HepG2 (cell line): ENCODE measurements around the gene CNTF. TPM values are rescaled to one million over a fixed set of nuclear protein-coding genes. Genes with fewer than 3 reads are reported as not detected.

ENCODE experiments used
- BHLHE40 ChIP-seq: IDR thresholded peaks from 2 replicates; pipeline ENCODE4 v1.6.1; 2011; ENCODE audit warnings: low read length, improper control_type of control experiment
- BRF2 ChIP-seq: sonication (generic); formaldehyde crosslinking; IDR thresholded peaks from 2 replicates; pipeline ENCODE4 v1.8.1; 2022; ENCODE audit warnings: mild to moderate bottlenecking, missing genetic modification reagents
- CBFB ChIP-seq: sonication (generic); formaldehyde crosslinking; IDR thresholded peaks from 2 replicates; pipeline ENCODE4 v1.4.0; 2020; ENCODE audit warnings: missing genetic modification reagents
- DMTF1 ChIP-seq: sonication (generic); formaldehyde crosslinking; IDR thresholded peaks from 2 replicates; pipeline ENCODE4 v1.4.0; 2020; ENCODE audit warnings: mild to moderate bottlenecking, missing genetic modification reagents
- GABPB1 ChIP-seq: IDR thresholded peaks from 2 replicates; pipeline ENCODE4 v1.6.1; 2016; ENCODE audit warnings: mild to moderate bottlenecking, missing genetic modification reagents, moderate library complexity, missing compliant biosample characterization
- HMG20A ChIP-seq: IDR thresholded peaks from 2 replicates; pipeline ENCODE4 v1.6.1; 2016; ENCODE audit warnings: borderline replicate concordance
- ISL2 ChIP-seq: sonication (generic); formaldehyde crosslinking; IDR thresholded peaks from 2 replicates; pipeline ENCODE4 v1.5.0; 2020; ENCODE audit warnings: missing genetic modification reagents
- NRL ChIP-seq: sonication (generic); formaldehyde crosslinking; IDR thresholded peaks from 2 replicates; pipeline ENCODE4 v1.5.0; 2020; ENCODE audit warnings: missing genetic modification reagents, mild to moderate bottlenecking, moderate library complexity, borderline replicate concordance
- PLRG1 ChIP-seq: fragments of 450-650 bp; conservative IDR thresholded peaks from 2 replicates; pipeline ENCODE4 v1.6.1; 2016
- POLR2G ChIP-seq: fragments of 200-400 bp; formaldehyde crosslinking; IDR thresholded peaks from 2 replicates; pipeline ENCODE4 v1.6.1; 2018; ENCODE audit warnings: mild to moderate bottlenecking, low read depth, low read length, moderate library complexity
- SETDB1 ChIP-seq: sonication (generic); formaldehyde crosslinking; IDR thresholded peaks from 2 replicates; pipeline ENCODE4 v1.5.1; 2020; ENCODE audit warnings: missing genetic modification reagents, mild to moderate bottlenecking, borderline replicate concordance
- SP1 ChIP-seq, 2 experiments: fragments of 450-650 bp in 1 of 2; sonication (generic) in 1 of 2; formaldehyde crosslinking in 1 of 2; IDR thresholded peaks; 2 replicates each; pipeline versions ENCODE4 v1.4.0 to v1.6.1; 2016 to 2020; ENCODE audit warnings: missing genetic modification reagents in 1 of 2
- ZBTB39 ChIP-seq: sonication (generic); formaldehyde crosslinking; IDR thresholded peaks from 2 replicates; pipeline ENCODE4 v1.5.0; 2020; ENCODE audit warnings: missing genetic modification reagents
- ZNF331 ChIP-seq: sonication (generic); formaldehyde crosslinking; IDR thresholded peaks from 2 replicates; pipeline ENCODE4 v1.4.0; 2020; ENCODE audit warnings: missing genetic modification reagents
- ZNF460 ChIP-seq: sonication (generic); formaldehyde crosslinking; IDR thresholded peaks from 2 replicates; pipeline ENCODE4 v1.5.1; 2020; ENCODE audit warnings: missing genetic modification reagents, mild to moderate bottlenecking, borderline replicate concordance
- ZNF501 ChIP-seq: sonication (generic); formaldehyde crosslinking; IDR thresholded peaks from 2 replicates; pipeline ENCODE4 v1.5.1; 2020; ENCODE audit warnings: mild to moderate bottlenecking, moderate library complexity, missing genetic modification reagents
- ZNF563 ChIP-seq: sonication (generic); formaldehyde crosslinking; IDR thresholded peaks from 2 replicates; pipeline ENCODE4 v1.8.0; 2022; ENCODE audit warnings: mild to moderate bottlenecking, moderate library complexity, missing genetic modification reagents
- ZNF589 ChIP-seq: sonication (generic); formaldehyde crosslinking; conservative IDR thresholded peaks from 2 replicates; pipeline ENCODE4 v1.8.0; 2022; ENCODE audit warnings: mild to moderate bottlenecking, moderate library complexity, missing genetic modification reagents
- ZNF687 ChIP-seq: sonication (generic); formaldehyde crosslinking; IDR thresholded peaks from 2 replicates; pipeline ENCODE4 v1.5.1; 2020; ENCODE audit warnings: mild to moderate bottlenecking, missing genetic modification reagents, moderate library complexity
- ZNF720 ChIP-seq: sonication (generic); formaldehyde crosslinking; IDR thresholded peaks from 2 replicates; pipeline ENCODE4 v1.4.0; 2020; ENCODE audit warnings: missing genetic modification reagents
- polyA plus RNA-seq, 8 experiments: library from polyadenylated mRNA; depleted of rRNA in 3 of 8; stranded (reverse) in 7 of 8; unstranded in 1 of 8; fragments of >200 nt; fragmentation: Illumina TruSeq in 4 of 8; extraction: Trizol in 4 of 8; gene quantifications; 2 replicates each; pipeline versions ENCODE4 v1.2.1 to v1.2.3, GENCODE V29; 2011 to 2016; ENCODE audit warnings: low read depth in 4 of 8, missing spikeins in 1 of 8, mixed read lengths in 1 of 8; ENCODE audit not compliant: insufficient read depth in 1 of 8
- total RNA-seq, 5 experiments: library from RNA; depleted of rRNA; stranded (reverse); fragments of >200 nt; fragmentation: Illumina TruSeq; extraction: Trizol; gene quantifications; 2 replicates each; pipeline ENCODE4 v1.2.3, GENCODE V29; 2016; ENCODE audit warnings: low read depth in 1 of 5

CNTF gene
- total and polyA plus RNA-seq, 2 of the 13 experiments (the other 11 are each of a cell fraction or from before 2014, with no cell fraction given) = 0.51 to 2.3 TPM

- TF ChIP-seq ZNF563 (CRISPR knock-in tag) (peak; percentile 48; the same call in 1 of the 2 replicates), BRF2 (no peak), ZNF501 (peak; percentile 37; the same call in 1 of the 2 replicates), GABPB1 (CRISPR knock-in tag) (no peak), PLRG1 (no peak), SETDB1 (CRISPR knock-in tag) (no peak), BHLHE40 (no peak), ZBTB39 (CRISPR knock-in tag) (no peak), ZNF720 (no peak), NRL (CRISPR knock-in tag) (0 out of 2 replicates have a peak, but pooled peaks have one; percentile 21), HMG20A (CRISPR knock-in tag) (no peak), POLR2G (peak; percentile 72), ISL2 (CRISPR knock-in tag) (no peak), ZNF331 (CRISPR knock-in tag) (no peak), SP1 (IDR thresholded peaks at IDR 0.05) (peak; percentile 91), SP1 (CRISPR knock-in tag; IDR thresholded peaks at IDR 0.05) (no peak), ZNF589 (CRISPR knock-in tag) (no peak), CBFB (CRISPR knock-in tag) (no peak), DMTF1 (no peak), ZNF460 (CRISPR knock-in tag) (no peak), ZNF687 (CRISPR knock-in tag) (no peak)
Measured at GRCh38 chr11:58578635-58579191, 43.8 kb upstream of the CNTF start, which contains the start of gene ZFP91 (continued).
